Osteoblast (primary cell): ENCODE measurements around the gene ARHGAP28. TPM values are rescaled to one million over a fixed set of nuclear protein-coding genes. Genes with fewer than 3 reads are reported as not detected.

ENCODE experiments used
- DNase-seq: peaks from one replicate; pipeline ENCODE4 v3.0.0; 2011; ENCODE audit warnings: low spot score, mixed read lengths; ENCODE audit not compliant: insufficient read length; ENCODE audit errors: missing footprints
- H2AFZ ChIP-seq: 2 replicates; pipeline ENCODE4 v1.6.0; 2011; ENCODE audit warnings: mild to moderate bottlenecking, low read length
- H3K27ac ChIP-seq: 2 replicates; pipeline ENCODE4 v1.5.1; 2011; ENCODE audit warnings: mild to moderate bottlenecking, low read depth, low read length, moderate library complexity
- H3K27me3 ChIP-seq: 2 replicates; pipeline ENCODE4 v1.6.0; 2012; ENCODE audit warnings: mild to moderate bottlenecking, control low read depth, inconsistent platforms, low read length, moderate library complexity; ENCODE audit not compliant: insufficient read depth
- H3K36me3 ChIP-seq: 2 replicates; pipeline ENCODE4 v1.5.1; 2011; ENCODE audit warnings: mild to moderate bottlenecking, low read length, control low read depth, moderate library complexity; ENCODE audit not compliant: insufficient read depth
- H3K4me1 ChIP-seq: 2 replicates; pipeline ENCODE4 v1.5.1; 2011; ENCODE audit warnings: mild to moderate bottlenecking, low read length, control low read depth, moderate library complexity; ENCODE audit not compliant: insufficient read depth
- H3K4me2 ChIP-seq: 2 replicates; pipeline ENCODE4 v1.6.0; 2011; ENCODE audit warnings: mild to moderate bottlenecking, low read length; ENCODE audit not compliant: insufficient read depth
- H3K4me3 ChIP-seq: fragments of 200-600 bp; sonication (generic); 3 replicates; pipeline ENCODE4 v1.5.1; 2012; ENCODE audit warnings: mild to moderate bottlenecking, low read length, inconsistent platforms; ENCODE audit not compliant: insufficient read depth
- H3K79me2 ChIP-seq: 2 replicates; pipeline ENCODE4 v1.6.0; 2012; ENCODE audit warnings: mild to moderate bottlenecking, low read length, control low read depth, inconsistent platforms; ENCODE audit not compliant: insufficient read depth
- H3K9me3 ChIP-seq: 2 replicates; pipeline ENCODE4 v1.5.1; 2011; ENCODE audit warnings: low read depth, low read length, control low read depth
- H4K20me1 ChIP-seq: 2 replicates; pipeline ENCODE4 v1.6.0; 2012; ENCODE audit warnings: mild to moderate bottlenecking, low read length, control low read depth; ENCODE audit not compliant: insufficient read depth
- CTCF ChIP-seq: IDR thresholded peaks from 2 replicates; pipeline ENCODE4 v1.5.1; 2011; ENCODE audit warnings: mild to moderate bottlenecking, low read depth, low read length, moderate library complexity; ENCODE audit errors: extremely low read depth
- total RNA-seq: library from RNA; depleted of rRNA; stranded (reverse); fragments of >200 nt; gene quantifications from 2 replicates; pipeline ENCODE4 v1.2.3, GENCODE V29; 2012

The ARHGAP28 gene
- total RNA-seq, 1 donor = 23.9 TPM

- TF ChIP-seq CTCF = no peak
- H3K4me2 ChIP-seq = no peak overlapping the region
- H3K79me2 ChIP-seq = no peaks in the 10 kb centered on the region
- no peaks in the 10 kb centered on the region for H3K36me3 ChIP-seq
- H4K20me1 ChIP-seq = no peaks in the 10 kb centered on the region
- DNase-seq = no peak
- H3K4me3 ChIP-seq = no peak overlapping the region
- no peak overlapping the region for H3K27ac ChIP-seq
- H3K4me1 ChIP-seq = peaks cover 9% of the 10 kb centered on the region
- no peak overlapping the region for H2AFZ ChIP-seq
- peaks cover 3% of the 10 kb centered on the region for H3K27me3 ChIP-seq
- H3K9me3 ChIP-seq = no peaks in the 10 kb centered on the region
Measured at GRCh38 chr18:6755107-6755506, 25.6 kb downstream of the ARHGAP28 start.

- H3K27me3 ChIP-seq = peaks cover 3% of the 10 kb centered on the region
- H4K20me1 ChIP-seq = no peaks in the 10 kb centered on the region
- no peak overlapping the region for H3K27ac ChIP-seq
- no peaks in the 10 kb centered on the region for H3K36me3 ChIP-seq
- H3K9me3 ChIP-seq = no peaks in the 10 kb centered on the region
- no peak for DNase-seq
- no peak overlapping the region for H2AFZ ChIP-seq
- no peak overlapping the region for H3K4me2 ChIP-seq
- no peak overlapping the region for H3K4me3 ChIP-seq
- no peaks in the 10 kb centered on the region for H3K4me1 ChIP-seq
- no peak for TF ChIP-seq CTCF
- no peaks in the 10 kb centered on the region for H3K79me2 ChIP-seq
Measured at GRCh38 chr18:6757931-6758330, 28.4 kb downstream of the ARHGAP28 start.

DNA sequence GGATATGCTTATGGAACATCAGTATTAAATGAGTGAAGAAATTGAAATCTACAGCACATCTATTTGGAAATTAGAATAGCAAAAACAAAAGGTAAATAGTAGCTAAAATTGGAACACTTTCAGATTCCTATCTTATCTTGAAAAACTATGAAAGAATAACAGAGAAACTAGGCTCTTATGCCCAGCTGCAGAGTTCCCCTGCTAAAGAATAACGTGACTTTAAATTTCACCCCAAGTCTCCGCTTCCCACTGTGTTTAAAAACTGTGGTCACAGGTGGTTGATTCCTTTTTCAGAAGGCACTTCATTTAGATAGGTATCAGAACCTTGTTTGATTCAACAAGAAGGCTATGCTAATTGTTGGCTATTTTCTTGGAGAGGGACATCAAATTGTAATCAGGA is 30.1 kb downstream of the ARHGAP28 start:
- H3K27me3 ChIP-seq = peaks cover 3% of the 10 kb centered on the region
- H3K9me3 ChIP-seq = no peaks in the 10 kb centered on the region
- no peak overlapping the region for H3K27ac ChIP-seq
- no peaks in the 10 kb centered on the region for H3K36me3 ChIP-seq
- no peak overlapping the region for H3K4me2 ChIP-seq
- no peak overlapping the region for H2AFZ ChIP-seq
- H3K79me2 ChIP-seq = no peaks in the 10 kb centered on the region
- DNase-seq = no peak
- no peak overlapping the region for H3K4me3 ChIP-seq
- TF ChIP-seq CTCF = no peak
- H3K4me1 ChIP-seq = no peaks in the 10 kb centered on the region
- no peaks in the 10 kb centered on the region for H4K20me1 ChIP-seq

- Histone ChIP-seq H3K4me1 (no peaks in the 10 kb centered on the region), H3K4me3 (no peak overlapping the region), H3K27ac (no peak overlapping the region), H4K20me1 (no peaks in the 10 kb centered on the region), H3K79me2 (no peaks in the 10 kb centered on the region), H3K36me3 (no peaks in the 10 kb centered on the region), H3K4me2 (no peak overlapping the region), H3K27me3 (no peaks in the 10 kb centered on the region), H3K9me3 (no peaks in the 10 kb centered on the region), H2AFZ (no peak overlapping the region)
- no peak for DNase-seq
- TF ChIP-seq CTCF = no peak
Measured at GRCh38 chr18:6763524-6763923, 34.0 kb downstream of the ARHGAP28 start.
